M059J (cell line): Measurements from ENCODE around the gene SH3RF3. TPM values are rescaled to one million over a fixed set of nuclear protein-coding genes. Genes with fewer than 3 reads are reported as not detected.

ENCODE experiments used
- DNase-seq: peaks from one replicate; pipeline ENCODE4 v3.0.0-alpha.2; 2012; ENCODE audit warnings: low read depth
- total RNA-seq: library from RNA; depleted of rRNA; stranded (reverse); fragments of >200 nt; shearing (Covaris generic); gene quantifications from 2 replicates; pipeline ENCODE4 v1.2.3, GENCODE V29; 2014

Gene SH3RF3
- total RNA-seq, 1 experiment from 2014 or later: 2.5 TPM

- DNase-seq: no peak
Measured at GRCh38 chr2:109201465-109202327, 72.7 kb downstream of the SH3RF3 start.

DNA sequence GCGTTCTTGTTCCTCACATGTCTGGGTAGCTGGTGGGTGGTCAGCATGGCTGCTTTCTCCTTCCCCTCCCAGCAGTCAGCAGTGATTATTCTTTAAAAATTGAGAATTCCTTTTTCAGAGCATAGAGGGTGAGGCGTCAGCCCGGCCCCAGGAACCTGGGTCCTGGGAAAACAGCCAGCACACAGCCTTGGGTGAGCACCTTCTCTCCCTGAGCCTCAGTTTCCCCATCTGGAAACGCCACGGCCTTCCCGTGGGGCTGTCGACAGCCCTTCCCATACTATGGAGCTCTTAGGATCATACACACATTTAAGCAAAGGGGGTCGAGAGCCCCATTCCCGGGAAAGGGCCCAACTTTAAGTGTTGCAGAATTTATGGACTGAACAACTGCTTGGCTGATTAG, 73.5 kb downstream of the SH3RF3 start:
- DNase-seq: no peak

- no peak for DNase-seq
Measured at GRCh38 chr2:109203246-109204011, 74.4 kb downstream of the SH3RF3 start.

DNA sequence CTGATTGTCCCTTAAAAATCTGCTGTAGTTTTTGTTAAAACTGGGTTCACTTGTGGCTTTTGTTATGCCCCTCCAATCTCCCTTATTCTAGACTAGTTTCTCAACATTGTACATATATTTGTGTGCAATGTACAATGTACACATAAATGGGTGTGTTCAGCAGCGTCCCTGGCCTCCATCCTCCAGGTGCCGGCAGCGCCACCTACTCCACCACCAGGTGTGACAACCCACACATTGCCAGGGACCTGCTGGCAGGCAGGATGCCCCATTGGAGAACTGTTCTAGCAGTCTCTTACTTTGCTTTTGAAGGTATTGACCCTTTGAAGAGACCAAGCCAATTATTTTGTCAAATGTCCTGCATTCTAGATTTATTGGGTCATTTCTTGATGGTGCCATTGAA, 75.4 kb downstream of the SH3RF3 start:
- no peak for DNase-seq

- no peak for DNase-seq
Measured at GRCh38 chr2:109205447-109205846, 76.4 kb downstream of the SH3RF3 start.

DNA sequence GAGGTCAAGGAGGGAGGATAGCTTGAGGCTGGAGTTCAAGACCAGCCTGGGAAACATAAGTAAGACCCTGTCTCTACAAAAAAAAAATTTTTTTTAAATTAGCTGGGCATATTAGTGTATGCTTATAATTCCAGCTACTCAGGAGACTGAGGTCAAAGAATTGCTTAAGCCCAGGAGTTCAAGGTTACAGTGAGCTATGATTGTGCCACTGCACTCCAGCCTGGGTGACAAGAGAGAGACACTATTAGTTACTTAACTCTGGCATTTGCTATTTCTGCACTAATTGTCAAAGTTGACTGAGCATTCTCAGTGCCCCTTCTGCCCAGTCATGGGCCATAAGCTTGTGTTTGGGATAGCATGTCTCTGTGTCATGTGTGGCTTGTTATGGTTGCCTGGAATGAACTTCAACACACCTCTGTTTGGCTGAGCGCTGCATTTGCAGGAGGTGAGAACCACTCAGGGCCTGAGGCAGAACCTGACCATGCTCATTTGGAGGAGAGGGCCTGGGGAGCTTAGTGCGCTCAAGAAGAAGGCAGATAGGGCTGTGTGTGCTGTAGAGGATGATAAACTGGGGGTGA, 77.7 kb downstream of the SH3RF3 start:
- no peak for DNase-seq

DNA sequence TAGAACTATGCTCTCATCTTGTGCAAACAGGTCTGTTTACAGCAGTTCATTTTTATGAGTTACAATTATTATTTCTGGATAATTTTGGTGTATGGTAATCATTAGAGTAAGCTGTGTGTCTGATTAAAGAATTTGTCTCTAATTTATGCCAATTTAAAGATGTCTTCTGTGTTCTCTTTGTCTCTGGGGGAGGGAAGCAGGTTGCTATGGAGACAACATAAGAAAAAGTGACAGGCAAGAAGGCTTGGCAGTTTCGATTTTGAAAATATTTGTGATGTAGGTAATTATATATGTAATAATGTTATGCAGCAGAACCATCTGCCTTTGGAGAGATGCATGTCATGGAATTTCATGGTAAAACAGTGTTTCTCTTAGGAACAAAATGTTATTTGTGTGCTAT, 78.2 kb downstream of the SH3RF3 start:
- no peak for DNase-seq

DNA sequence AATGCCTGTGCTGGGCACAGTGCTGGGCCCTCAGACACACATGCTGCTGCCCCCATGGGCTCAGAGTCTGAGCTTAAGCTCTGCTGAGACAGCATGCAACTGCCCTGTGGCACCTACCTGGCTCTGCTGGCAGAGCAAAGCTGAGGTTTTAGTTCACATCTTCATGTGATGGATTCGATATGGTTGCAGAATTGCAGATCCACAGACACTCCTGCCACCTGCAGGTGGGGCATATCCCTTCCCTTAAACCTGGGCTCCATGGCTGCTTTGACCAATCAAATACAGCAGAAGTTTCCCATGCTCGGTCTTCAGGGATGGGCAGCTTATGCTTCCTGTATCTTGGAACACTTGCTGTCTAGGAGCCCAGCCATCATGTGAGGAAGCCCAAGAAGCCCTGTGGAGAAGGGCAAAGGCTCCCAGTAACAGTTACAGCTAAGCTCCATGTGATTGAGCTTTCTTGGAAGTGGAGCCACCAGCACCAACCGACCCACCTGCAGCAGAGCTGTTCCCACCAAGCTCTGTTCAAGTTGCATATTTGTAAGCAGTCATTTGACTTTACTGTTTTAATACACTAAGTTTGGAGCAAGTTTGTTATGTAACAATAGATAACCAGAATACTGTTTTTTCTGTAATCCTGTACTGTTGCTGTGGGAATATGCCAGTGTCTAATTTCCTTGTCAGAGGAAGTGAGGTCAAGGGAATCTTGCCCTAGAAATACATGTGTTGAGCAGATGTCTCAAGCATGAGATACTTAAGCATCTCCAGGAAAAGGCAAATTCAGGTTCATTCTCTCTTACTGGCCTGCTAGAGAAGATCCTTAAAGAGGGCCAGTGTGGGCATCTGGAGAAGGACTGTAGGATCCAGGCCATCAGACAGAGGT, 79.3 kb downstream of the SH3RF3 start:
- DNase-seq: no peak

DNA sequence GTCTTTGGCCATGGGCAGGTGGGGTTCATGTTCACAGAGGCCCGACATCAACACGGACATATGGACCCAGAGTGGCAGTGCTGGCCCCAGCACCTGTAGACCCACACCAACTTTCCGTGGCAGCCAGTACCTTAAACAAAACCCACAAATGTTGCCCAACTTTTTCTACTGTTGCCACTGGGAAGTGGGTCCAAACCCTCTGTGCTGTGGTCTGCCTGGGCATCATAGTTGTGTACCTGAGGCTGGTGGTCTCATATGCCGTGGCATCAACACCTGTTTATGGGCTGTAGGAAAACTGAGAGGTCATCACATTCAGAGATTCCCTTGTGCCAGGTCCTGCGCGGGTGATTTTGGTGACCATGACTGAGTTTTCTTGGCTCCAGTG, 79.9 kb downstream of the SH3RF3 start:
- no peak for DNase-seq

DNA sequence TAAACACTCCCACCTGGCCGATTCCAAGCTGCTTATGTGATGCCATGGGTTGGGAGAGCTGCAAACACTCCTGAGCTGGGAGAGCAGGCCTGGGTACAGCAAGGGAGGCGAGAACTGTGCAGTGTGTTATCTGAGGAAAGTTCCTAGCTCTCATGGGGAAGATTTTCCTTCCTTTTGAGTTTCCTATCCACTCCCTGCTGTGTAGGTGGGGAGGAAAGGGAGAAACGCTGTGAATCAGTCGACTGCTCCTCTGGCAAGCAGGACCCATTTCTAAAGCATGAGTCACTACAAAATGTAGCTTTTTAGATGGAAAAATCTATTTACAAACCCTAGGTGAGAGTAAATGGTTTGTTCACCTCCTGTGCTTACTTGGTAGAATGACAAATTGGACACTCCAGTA, 80.4 kb downstream of the SH3RF3 start:
- DNase-seq: peak; percentile 81

- no peak for DNase-seq
Measured at GRCh38 chr2:109209941-109210340, 80.9 kb downstream of the SH3RF3 start.

- DNase-seq: no peak
Measured at GRCh38 chr2:109210431-109211200, 81.6 kb downstream of the SH3RF3 start.

- DNase-seq: no peak
Measured at GRCh38 chr2:109211315-109211714, 82.3 kb downstream of the SH3RF3 start.

DNA sequence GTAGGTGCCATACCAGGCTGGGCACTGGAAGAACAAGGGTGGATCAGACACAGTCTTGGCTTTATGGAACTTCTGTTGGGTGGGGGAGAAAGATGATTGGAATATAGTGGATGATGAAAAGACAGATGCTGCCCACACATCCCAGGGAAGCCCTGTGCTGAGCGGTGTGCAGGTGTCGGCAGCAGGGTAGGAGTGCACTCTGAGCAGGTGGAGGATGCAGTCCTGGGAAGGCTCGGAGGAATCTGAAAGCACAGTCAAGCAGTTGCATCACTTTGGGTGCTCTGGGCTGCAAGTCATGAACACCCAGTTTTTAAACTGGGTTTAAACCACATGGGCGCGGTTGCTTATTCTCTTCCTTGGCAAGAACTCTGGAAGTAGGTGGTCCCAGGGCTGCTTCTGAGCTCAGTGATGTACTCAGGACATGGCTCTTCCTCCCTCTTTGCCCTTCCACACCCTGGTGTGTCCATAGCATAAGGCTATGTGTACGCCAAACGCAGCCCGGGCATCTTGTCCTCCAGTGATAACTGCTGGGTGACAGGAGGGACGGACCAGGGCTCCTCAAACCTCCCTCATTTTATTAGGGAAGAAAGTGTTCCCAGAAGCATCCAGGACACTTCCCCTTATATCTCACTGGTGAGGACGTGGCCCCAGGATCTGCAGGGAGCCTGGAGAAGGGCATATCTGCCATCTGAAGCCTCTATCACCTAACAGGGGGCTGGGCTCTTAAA, 84.0 kb downstream of the SH3RF3 start:
- DNase-seq: no peak

DNA sequence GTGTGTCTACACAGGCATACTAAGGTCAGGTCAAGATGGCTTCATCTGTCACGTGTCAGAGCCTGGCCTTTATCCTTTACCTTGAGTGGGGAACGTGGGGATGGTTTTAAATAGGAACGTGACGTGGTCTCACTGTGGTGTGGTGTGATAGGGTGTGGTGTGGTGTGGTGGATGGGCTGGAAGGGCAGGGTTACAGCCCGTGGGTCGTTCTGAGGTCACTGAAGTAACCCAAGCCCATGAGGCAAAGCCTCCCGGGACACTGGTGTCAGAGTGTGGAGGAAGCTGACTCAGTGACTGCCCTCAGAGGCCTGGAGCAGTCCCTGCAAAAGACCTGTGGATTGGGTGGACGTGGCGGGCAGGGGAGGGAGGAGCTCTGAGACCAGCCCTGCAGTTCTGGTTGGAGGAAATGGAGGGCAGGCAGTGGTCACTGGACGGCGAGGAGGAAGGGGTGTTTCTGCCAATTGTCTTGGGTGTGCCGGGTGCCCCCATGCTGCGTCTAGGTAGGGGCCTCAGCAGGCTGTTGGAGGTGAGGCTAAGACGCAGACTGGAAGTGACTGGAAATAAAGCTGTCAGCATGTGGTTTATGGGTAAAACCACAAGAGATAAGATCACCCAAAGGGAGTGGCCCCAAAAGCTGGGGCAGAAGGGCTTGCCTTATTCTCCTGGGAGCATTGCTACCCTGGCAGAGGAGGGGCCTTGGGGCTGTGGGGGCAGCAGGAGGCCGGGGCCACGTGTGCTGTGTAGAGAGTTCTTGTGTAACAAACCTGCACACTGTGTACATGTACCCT, 84.8 kb downstream of the SH3RF3 start:
- DNase-seq: peak; percentile 92

DNA sequence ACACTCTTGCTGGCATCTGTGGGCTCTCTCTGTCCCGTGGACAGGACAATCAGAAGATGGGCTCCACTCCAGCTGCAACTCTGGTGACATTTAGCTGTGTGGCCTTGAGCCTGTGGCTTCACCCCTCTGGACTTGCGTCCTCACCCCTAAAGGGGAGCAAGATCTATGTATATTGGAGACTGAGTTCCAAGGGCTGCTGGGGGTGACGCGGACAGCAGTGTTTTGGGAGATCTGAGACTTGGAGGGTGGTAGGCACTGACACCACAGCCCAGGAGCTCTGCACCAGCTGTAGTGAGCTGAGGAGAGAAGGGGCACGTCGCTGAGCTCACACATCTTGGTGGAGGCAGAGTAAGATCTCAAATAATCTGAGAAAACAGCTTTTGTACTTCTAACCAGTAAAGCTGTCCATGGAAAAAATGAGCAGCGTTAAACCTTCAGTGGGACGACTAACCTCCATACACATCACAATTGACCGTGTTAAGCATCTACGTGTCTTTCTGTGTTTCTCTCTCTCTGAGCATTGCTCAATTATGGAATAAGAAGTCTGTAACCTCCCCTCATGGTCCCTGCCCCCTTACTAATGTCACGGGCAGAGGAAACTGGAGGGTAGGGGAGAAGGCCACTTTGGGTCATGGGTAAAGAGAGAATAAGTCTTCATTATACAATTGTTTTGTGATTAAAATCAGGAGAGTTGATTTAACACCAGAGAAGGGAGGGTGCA, 85.8 kb downstream of the SH3RF3 start:
- DNase-seq: no peak

- no peak for DNase-seq
Measured at GRCh38 chr2:109215866-109216265, 86.9 kb downstream of the SH3RF3 start.

DNA sequence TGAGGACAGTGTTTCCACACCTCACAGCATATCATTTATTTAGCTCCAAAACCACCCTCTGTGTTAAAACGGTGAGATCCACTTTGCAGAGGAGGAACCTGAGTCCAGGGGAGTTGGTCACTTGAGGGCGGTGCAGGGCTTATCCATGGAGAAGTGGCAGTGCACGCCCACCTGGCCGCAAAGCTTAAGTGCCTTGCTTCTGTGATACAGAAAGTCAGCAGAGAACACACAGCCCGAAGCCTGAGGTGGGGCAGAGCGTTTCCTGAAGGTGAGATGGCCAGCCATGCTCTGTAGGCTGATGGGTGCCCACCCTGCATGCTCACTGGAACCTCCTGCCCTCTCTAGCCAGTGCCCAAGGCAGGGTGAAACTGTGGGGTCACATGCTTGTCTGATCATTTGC, 87.3 kb downstream of the SH3RF3 start:
- no peak for DNase-seq
